HEK293T (cell line): ENCODE measurements around the gene DHX32.

Source experiments
- CTCF ChIA-PET: fragments of 350-600 bp; formaldehyde crosslinking; extraction: SDS; loops from one replicate; lab custom pipeline; 2021; ENCODE audit warnings: antibody characterized with exemption, inconsistent platforms; lab: Yijun Ruan, JAX
- POLR2A ChIA-PET: fragments of 350-600 bp; formaldehyde crosslinking; extraction: SDS; loops from one replicate; lab custom pipeline; 2020; ENCODE audit warnings: antibody characterized with exemption, inconsistent platforms; lab: Yijun Ruan, JAX
- DNase-seq: peaks from one replicate; pipeline ENCODE4 v3.0.0; 2012; ENCODE audit warnings: mixed read lengths; ENCODE audit errors: extremely low spot score
- ARNT ChIP-seq: fragments of 450-650 bp; IDR thresholded peaks from 2 replicates; pipeline ENCODE4 v1.6.1; 2017; ENCODE audit warnings: mild to moderate bottlenecking
- BHLHE40 ChIP-seq: fragments of 450-650 bp; IDR thresholded peaks from 2 replicates; pipeline ENCODE4 v1.6.1; 2016; ENCODE audit warnings: mild to moderate bottlenecking, moderate library complexity, borderline replicate concordance
- CTBP1 ChIP-seq: fragments of 450-650 bp; IDR thresholded peaks from 2 replicates; pipeline ENCODE4 v1.6.1; 2016; ENCODE audit warnings: borderline replicate concordance
- ELF4 ChIP-seq: fragments of 450-650 bp; IDR thresholded peaks from 2 replicates; pipeline ENCODE4 v1.6.1; 2017; ENCODE audit warnings: antibody characterized with exemption
- FOXA1 ChIP-seq: fragments of 450-650 bp; IDR thresholded peaks from 2 replicates; pipeline ENCODE4 v1.6.1; 2016; ENCODE audit warnings: mild to moderate bottlenecking
- FOXK2 ChIP-seq: fragments of 450-650 bp; IDR thresholded peaks from 2 replicates; pipeline ENCODE4 v1.6.1; 2016; ENCODE audit warnings: mild to moderate bottlenecking
- FOXM1 ChIP-seq: fragments of 450-650 bp; IDR thresholded peaks from 2 replicates; pipeline ENCODE4 v1.6.1; 2017; ENCODE audit warnings: mild to moderate bottlenecking, borderline replicate concordance
- HDGF ChIP-seq: fragments of 450-650 bp; IDR thresholded peaks from 2 replicates; pipeline ENCODE4 v1.6.1; 2017; ENCODE audit warnings: antibody characterized with exemption, borderline replicate concordance
- L3MBTL2 ChIP-seq: fragments of 450-650 bp; conservative IDR thresholded peaks from 2 replicates; pipeline ENCODE4 v1.6.1; 2016; ENCODE audit warnings: mild to moderate bottlenecking
- LEF1 ChIP-seq: fragments of 450-650 bp; IDR thresholded peaks from 2 replicates; pipeline ENCODE4 v1.6.1; 2017; ENCODE audit warnings: mild to moderate bottlenecking, borderline replicate concordance
- NFRKB ChIP-seq: fragments of 450-650 bp; IDR thresholded peaks from 2 replicates; pipeline ENCODE4 v1.6.1; 2016; ENCODE audit warnings: mild to moderate bottlenecking, moderate library complexity
- SP1 ChIP-seq: fragments of 450-650 bp; IDR thresholded peaks from 2 replicates; pipeline ENCODE4 v1.6.1; 2017
- SUZ12 ChIP-seq: fragments of 450-650 bp; IDR thresholded peaks from 2 replicates; pipeline ENCODE4 v1.6.1; 2016; ENCODE audit warnings: mild to moderate bottlenecking
- TARDBP ChIP-seq: fragments of 450-650 bp; IDR thresholded peaks from 2 replicates; pipeline ENCODE4 v1.6.1; 2016
- ZNF384 ChIP-seq: fragments of 450-650 bp; IDR thresholded peaks from 2 replicates; pipeline ENCODE4 v1.6.1; 2016
- TF ChIP-seq, protein P1 (sequence below): fragments of 450-650 bp; IDR thresholded peaks from 2 replicates; pipeline ENCODE4 v1.6.1; 2016

DHX32 gene

GRCh38 chr10:125823663-125824251, 57.3 kb downstream of the DHX32 start:
- DNase-seq: no peak
- no peak for TF ChIP-seq TARDBP
- TF ChIP-seq L3MBTL2: no peak
- TF ChIP-seq, protein P1, sequence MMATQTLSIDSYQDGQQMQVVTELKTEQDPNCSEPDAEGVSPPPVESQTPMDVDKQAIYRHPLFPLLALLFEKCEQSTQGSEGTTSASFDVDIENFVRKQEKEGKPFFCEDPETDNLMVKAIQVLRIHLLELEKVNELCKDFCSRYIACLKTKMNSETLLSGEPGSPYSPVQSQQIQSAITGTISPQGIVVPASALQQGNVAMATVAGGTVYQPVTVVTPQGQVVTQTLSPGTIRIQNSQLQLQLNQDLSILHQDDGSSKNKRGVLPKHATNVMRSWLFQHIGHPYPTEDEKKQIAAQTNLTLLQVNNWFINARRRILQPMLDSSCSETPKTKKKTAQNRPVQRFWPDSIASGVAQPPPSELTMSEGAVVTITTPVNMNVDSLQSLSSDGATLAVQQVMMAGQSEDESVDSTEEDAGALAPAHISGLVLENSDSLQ: no peak
- TF ChIP-seq BHLHE40: no peak
- no peak for TF ChIP-seq CTBP1
- no peak for TF ChIP-seq FOXK2
- TF ChIP-seq FOXA1: no peak
- no peak for TF ChIP-seq SP1
- TF ChIP-seq ARNT: no peak
- TF ChIP-seq LEF1: no peak
- ChIA-PET CTCF (no interaction called here), POLR2A (interaction anchor here (1.0 to 1.7 kb wide), 5 partner anchors 9 to 104 kb away, joined by 3 to 7 read pairs (median 6); partner anchors contain the start of gene EDRF1)

DNA sequence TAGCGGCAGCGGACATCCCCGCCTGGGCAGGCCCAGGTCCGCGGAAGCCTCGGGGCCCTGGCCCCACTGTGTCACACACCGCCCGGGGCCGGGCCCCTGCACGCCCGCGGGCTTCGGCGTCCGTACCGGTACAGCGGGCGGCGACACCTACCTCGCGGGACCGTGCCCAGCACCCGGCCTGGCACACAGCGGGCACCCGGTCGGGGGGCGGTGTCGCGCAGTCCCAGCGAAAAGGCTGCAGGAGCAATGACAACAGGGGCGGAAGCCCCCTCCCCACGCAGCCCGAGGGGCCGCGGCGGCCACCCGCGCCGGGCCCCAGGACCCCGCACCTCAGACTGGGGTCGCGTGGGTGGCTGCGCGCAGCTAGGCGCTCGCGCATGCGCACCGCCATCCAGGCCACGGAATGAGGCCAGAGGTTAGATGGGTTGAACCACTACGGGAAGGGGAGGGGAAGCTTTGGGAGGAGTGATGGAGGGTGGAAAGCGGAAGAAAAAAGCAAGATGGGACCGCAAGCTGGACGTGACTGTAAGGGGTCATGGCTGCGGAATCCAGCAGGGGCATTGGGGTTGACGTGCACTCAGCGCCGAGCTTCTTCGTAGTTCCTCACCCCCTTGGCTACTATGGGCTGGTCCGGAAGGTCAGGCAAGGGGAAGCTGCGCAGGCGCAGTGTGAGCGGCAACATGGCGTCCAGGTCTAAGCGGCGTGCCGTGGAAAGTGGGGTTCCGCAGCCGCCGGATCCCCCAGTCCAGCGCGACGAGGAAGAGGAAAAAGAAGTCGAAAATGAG, 58.0 kb downstream of the DHX32 start, which contains the start of the genes BCCIP and UROS:
BCCIP (plus strand) TSS at position 669 of the 785 bp plus-strand sequence; CDS start at position 681, 12 bp downstream.
UROS (minus strand) TSS at position 381 of the 785 bp plus-strand sequence. CDS start 6,759 bp downstream, outside the sequence.
- DNase-seq: peak; percentile 99
- TF ChIP-seq FOXM1 (no peak; the same call in 1 of the 2 replicates), BHLHE40 (peak; percentile 99), ELF4 (no peak), L3MBTL2 (no peak), FOXK2 (no peak), ZNF384 (no peak), HDGF (no peak), FOXA1 (no peak), TARDBP (peak; percentile 22; the same call in 1 of the 2 replicates)
- POLR2A ChIA-PET: interaction anchor here (1.0 to 1.7 kb wide), 6 partner anchors 9 to 190 kb away, joined by 3 to 7 read pairs (median 5); partner anchors contain the start of gene EDRF1
- CTCF ChIA-PET: interaction anchor here (0.7 kb wide), 1 partner anchor 45 kb away, joined by 3 read pairs; no protein-coding TSS in a partner anchor

DNA sequence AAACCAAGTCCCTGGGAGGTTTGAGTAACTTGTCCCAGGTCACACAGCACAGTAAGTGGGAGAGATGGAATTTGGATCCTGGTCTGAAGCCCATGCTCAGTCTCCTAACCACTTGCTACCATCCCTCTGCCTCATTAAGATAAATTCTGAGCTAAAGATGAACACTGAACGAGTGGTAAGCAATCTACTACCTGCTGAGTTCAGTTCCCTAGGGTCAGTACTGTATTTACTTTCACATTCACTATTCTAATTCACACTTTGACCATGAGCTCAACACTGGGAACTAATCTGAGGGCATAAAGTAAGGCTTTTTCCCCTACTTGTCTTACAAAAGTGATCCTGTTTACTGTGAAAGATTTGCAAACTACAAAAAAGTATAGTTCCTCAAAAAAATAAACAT, 60.4 kb downstream of the DHX32 start:
- CTCF ChIA-PET: no interaction called here
- TF ChIP-seq LEF1 (no peak), BHLHE40 (no peak), SP1 (no peak), FOXM1 (no peak), TARDBP (no peak), FOXA1 (no peak), FOXK2 (no peak), HDGF (no peak), ZNF384 (no peak)
- no peak for DNase-seq
- POLR2A ChIA-PET: no interaction called here

- CTCF ChIA-PET: no interaction called here
- POLR2A ChIA-PET: no interaction called here
Measured at GRCh38 chr10:125817337-125817946, 63.6 kb downstream of the DHX32 start.

DNA sequence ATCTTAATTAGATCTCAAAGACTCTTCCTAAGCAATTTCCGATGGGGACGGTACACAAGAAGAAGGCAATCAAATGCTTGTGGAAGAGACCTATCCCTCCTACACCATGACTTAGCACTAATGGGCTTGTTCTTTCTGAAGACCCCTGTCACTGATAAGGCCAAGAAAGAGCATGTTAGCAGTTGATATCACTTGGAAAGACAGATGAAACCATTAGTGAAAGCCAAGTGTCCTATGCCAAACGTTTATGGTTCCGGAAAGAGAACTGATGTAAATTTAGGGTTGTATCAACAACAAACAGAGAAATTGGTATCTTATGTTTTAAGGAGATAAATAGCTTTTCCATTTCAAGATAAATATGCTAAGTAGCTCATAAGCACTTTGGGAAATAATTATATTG, 64.5 kb downstream of the DHX32 start:
- POLR2A ChIA-PET: no interaction called here
- TF ChIP-seq LEF1 (no peak), CTBP1 (no peak), SUZ12 (no peak), L3MBTL2 (no peak), FOXM1 (no peak), BHLHE40 (no peak), ARNT (no peak), SP1 (no peak), FOXK2 (no peak), TARDBP (no peak), FOXA1 (no peak), NFRKB (no peak), HDGF (no peak), ELF4 (no peak), ZNF384 (no peak)
- TF ChIP-seq, protein P1: no peak
- CTCF ChIA-PET: no interaction called here
- DNase-seq: no peak

More at GRCh38 chr10:125817337-125817946, 63.6 kb downstream of the DHX32 start:
- no peak for DNase-seq
- no peak for TF ChIP-seq LEF1
- no peak for TF ChIP-seq ZNF384
- no peak for TF ChIP-seq CTBP1
- TF ChIP-seq FOXK2: no peak
- TF ChIP-seq, protein P1: no peak
- no peak for TF ChIP-seq FOXA1
- TF ChIP-seq HDGF: no peak
- TF ChIP-seq L3MBTL2: no peak
- TF ChIP-seq TARDBP: no peak
- no peak for TF ChIP-seq SUZ12
- TF ChIP-seq FOXM1: no peak
